GM04504 (cell line): ENCODE results near the gene CAMK2B.

ENCODE experiments used
- DNase-seq: peaks from one replicate; pipeline ENCODE4 v3.0.0-alpha.2; 2012; ENCODE audit warnings: low read depth

CAMK2B gene

GRCh38 chr7:44257213-44257612 is 68.2 kb downstream of the CAMK2B start:
- DNase-seq = no peak

- no peak for DNase-seq
Observed at GRCh38 chr7:44256459-44256858, 68.9 kb downstream of the CAMK2B start.

GRCh38 chr7:44251881-44252280 is 73.5 kb downstream of the CAMK2B start:
- DNase-seq = no peak

- no peak for DNase-seq
Observed at GRCh38 chr7:44251269-44251668, 74.1 kb downstream of the CAMK2B start.

GRCh38 chr7:44249639-44250234 is 75.7 kb downstream of the CAMK2B start:
- no peak for DNase-seq

- no peak for DNase-seq
Observed at GRCh38 chr7:44247868-44248651, 77.3 kb downstream of the CAMK2B start.

- DNase-seq = no peak
Observed at GRCh38 chr7:44246396-44247113, 78.8 kb downstream of the CAMK2B start.

GRCh38 chr7:44244282-44244681 is 81.1 kb downstream of the CAMK2B start:
- no peak for DNase-seq

- DNase-seq = no peak
Observed at GRCh38 chr7:44242091-44242490, 83.3 kb downstream of the CAMK2B start.

GRCh38 chr7:44240983-44241510 is 84.3 kb downstream of the CAMK2B start:
- peak; percentile 57 for DNase-seq

GRCh38 chr7:44240376-44240775 is 85.0 kb downstream of the CAMK2B start:
- no peak for DNase-seq

GRCh38 chr7:44239361-44239760 is 86.0 kb downstream of the CAMK2B start:
- DNase-seq = no peak

GRCh38 chr7:44238116-44238695 is 87.2 kb downstream of the CAMK2B start:
- DNase-seq = no peak

GRCh38 chr7:44237696-44238095 is 87.7 kb downstream of the CAMK2B start:
- DNase-seq = no peak

- DNase-seq = no peak
Observed at GRCh38 chr7:44236333-44236728, 89.1 kb downstream of the CAMK2B start.

GRCh38 chr7:44235582-44236332 is 89.6 kb downstream of the CAMK2B start:
- no peak for DNase-seq

GRCh38 chr7:44235066-44235465 is 90.3 kb downstream of the CAMK2B start:
- no peak for DNase-seq

GRCh38 chr7:44232901-44233715 is 92.3 kb downstream of the CAMK2B start:
- no peak for DNase-seq

- no peak for DNase-seq
Observed at GRCh38 chr7:44232396-44232795, 93.0 kb downstream of the CAMK2B start.

- DNase-seq = no peak
Observed at GRCh38 chr7:44231088-44231487, 94.3 kb downstream of the CAMK2B start.

GRCh38 chr7:44230286-44230685 is 95.1 kb downstream of the CAMK2B start:
- DNase-seq = no peak
